Liver (tissue), 3 donors: Measurements from ENCODE around the gene MEAK7.

Source experiments
- CTCF ChIP-seq: fragments of 150-350 bp; IDR thresholded peaks from 2 replicates; pipeline ENCODE4 v1.5.1; 2017; ENCODE audit warnings: improper control_type of control experiment, low read depth, low read length; ENCODE audit not compliant: missing input control
- EGR1 ChIP-seq, 2 donors: IDR thresholded peaks; 2 replicates each; pipeline ENCODE4 v1.6.1; 2016 to 2018; ENCODE audit warnings: antibody characterized with exemption in 2 of 2, low read depth in 2 of 2
- NR2F2 ChIP-seq: IDR thresholded peaks from 2 replicates; pipeline ENCODE4 v1.6.1; 2016; ENCODE audit warnings: antibody characterized with exemption
- RAD21 ChIP-seq, 2 donors: IDR thresholded peaks; 2 replicates each; pipeline ENCODE4 v1.6.1; 2016; ENCODE audit warnings: antibody characterized with exemption in 2 of 2, mild to moderate bottlenecking in 2 of 2
- TAF1 ChIP-seq: conservative IDR thresholded peaks from 2 replicates; pipeline ENCODE4 v1.6.1; 2016; ENCODE audit warnings: antibody characterized with exemption, mild to moderate bottlenecking
- YY1 ChIP-seq: IDR thresholded peaks from 2 replicates; pipeline ENCODE4 v1.6.1; 2016; ENCODE audit warnings: antibody characterized with exemption, mild to moderate bottlenecking
- ZBTB33 ChIP-seq: IDR thresholded peaks from 2 replicates; pipeline ENCODE4 v1.6.1; 2016; ENCODE audit warnings: antibody characterized with exemption
- donor health status: healthy.
- donor health status: healthy.

- TF ChIP-seq CTCF (no peak), EGR1 (IDR thresholded peaks at IDR 0.05; ENCODE audit: low read depth in 2 of 2) (no peak), YY1 (no peak), NR2F2 (no peak), TAF1 (no peak), ZBTB33 (no peak), RAD21 (IDR thresholded peaks at IDR 0.05) (no peak)
These were observed 21.2 kb downstream of the MEAK7 start for GRCh38 chr16:84482951-84483881.
